H9 (cell line): ENCODE measurements around the gene TSR2. TPM values are rescaled to one million over a fixed set of nuclear protein-coding genes. Genes with fewer than 3 reads are reported as not detected.

ENCODE experiments used
- DNase-seq: peaks from one replicate; pipeline ENCODE4 v3.0.0-alpha.2; 2017
- H2AFZ ChIP-seq: one replicate; pipeline ENCODE4 v1.6.1; 2013; ENCODE audit warnings: mild to moderate bottlenecking, low read length, control low read depth, moderate library complexity
- H2AK5ac ChIP-seq: 2 replicates; pipeline ENCODE4 v1.6.1; 2013; ENCODE audit warnings: low read length, control low read depth, mixed read lengths; ENCODE audit not compliant: insufficient read length
- H2BK120ac ChIP-seq: one replicate; pipeline ENCODE4 v1.6.1; 2013; ENCODE audit warnings: low read depth, mild to moderate bottlenecking, low read length, control low read depth, inconsistent platforms; ENCODE audit not compliant: poor library complexity, severe bottlenecking
- H2BK12ac ChIP-seq: 2 replicates; pipeline ENCODE4 v1.6.1; 2013; ENCODE audit warnings: low read length, control low read depth, mixed read lengths, low read depth; ENCODE audit not compliant: insufficient read length
- H2BK15ac ChIP-seq: 2 replicates; pipeline ENCODE4 v1.6.1; 2013; ENCODE audit warnings: low read depth, low read length, control low read depth
- H2BK20ac ChIP-seq: one replicate; pipeline ENCODE4 v1.6.1; 2013; ENCODE audit warnings: low read depth, mild to moderate bottlenecking, low read length, control low read depth, inconsistent platforms; ENCODE audit not compliant: poor library complexity, severe bottlenecking
- H2BK5ac ChIP-seq: 2 replicates; pipeline ENCODE4 v1.6.1; 2013; ENCODE audit warnings: low read length, control low read depth, mixed read lengths; ENCODE audit not compliant: insufficient read length
- H3K14ac ChIP-seq: 2 replicates; pipeline ENCODE4 v1.6.1; 2013; ENCODE audit warnings: low read length, control low read depth; ENCODE audit not compliant: insufficient read depth
- H3K18ac ChIP-seq: 2 replicates; pipeline ENCODE4 v1.6.1; 2013; ENCODE audit warnings: low read depth, mild to moderate bottlenecking, mixed read lengths, low read length, control low read depth; ENCODE audit not compliant: insufficient read length
- H3K23ac ChIP-seq: 2 replicates; pipeline ENCODE4 v1.6.1; 2013; ENCODE audit warnings: low read length, control low read depth, mixed read lengths, low read depth; ENCODE audit not compliant: insufficient read length
- H3K23me2 ChIP-seq: 2 replicates; pipeline ENCODE4 v1.6.1; 2013; ENCODE audit warnings: low read depth, mild to moderate bottlenecking, mixed read lengths, low read length, control low read depth; ENCODE audit not compliant: insufficient read length, poor library complexity, severe bottlenecking
- H3K27ac ChIP-seq: 2 replicates; pipeline ENCODE4 v1.5.1; 2013; ENCODE audit warnings: low read length, control low read depth, mixed read lengths, low read depth; ENCODE audit not compliant: insufficient read length
- H3K27me3 ChIP-seq: 2 replicates; pipeline ENCODE4 v1.6.1; 2013; ENCODE audit warnings: low read length, control low read depth, inconsistent platforms; ENCODE audit not compliant: insufficient read depth
- H3K4ac ChIP-seq: 2 replicates; pipeline ENCODE4 v1.6.1; 2013; ENCODE audit warnings: low read depth, mild to moderate bottlenecking, control low read depth, inconsistent platforms, low read length, moderate library complexity
- H3K4me1 ChIP-seq: 2 replicates; pipeline ENCODE4 v1.6.1; 2013; ENCODE audit warnings: low read length, control low read depth, inconsistent platforms; ENCODE audit not compliant: insufficient read depth
- H3K4me2 ChIP-seq: 2 replicates; pipeline ENCODE4 v1.6.1; 2013; ENCODE audit warnings: low read length, control low read depth, mixed read lengths; ENCODE audit not compliant: insufficient read length, insufficient read depth
- H3K56ac ChIP-seq: 2 replicates; pipeline ENCODE4 v1.6.1; 2013; ENCODE audit warnings: low read depth, mild to moderate bottlenecking, mixed read lengths, low read length, control low read depth; ENCODE audit not compliant: insufficient read length
- H3K79me1 ChIP-seq: 2 replicates; pipeline ENCODE4 v1.6.1; 2013; ENCODE audit warnings: low read depth, mild to moderate bottlenecking, moderate library complexity, low read length, control low read depth, inconsistent platforms; ENCODE audit not compliant: insufficient read depth, poor library complexity, severe bottlenecking
- H3K79me2 ChIP-seq: 2 replicates; pipeline ENCODE4 v1.6.1; 2013; ENCODE audit warnings: low read length, control low read depth, inconsistent platforms; ENCODE audit not compliant: insufficient read depth
- H3K9ac ChIP-seq: 2 replicates; pipeline ENCODE4 v1.6.1; 2013; ENCODE audit warnings: low read length, control low read depth, mixed read lengths; ENCODE audit not compliant: insufficient read length; ENCODE audit errors: extremely low read depth
- H3K9me3 ChIP-seq: one replicate; pipeline ENCODE4 v1.6.1; 2013; ENCODE audit warnings: low read depth, low read length, inconsistent platforms; ENCODE audit not compliant: control insufficient read depth
- H3T11ph ChIP-seq: one replicate; pipeline ENCODE4 v1.6.1; 2013; ENCODE audit warnings: mild to moderate bottlenecking, low read length, control low read depth, inconsistent platforms
- H4K20me1 ChIP-seq: one replicate; pipeline ENCODE4 v1.6.1; 2013; ENCODE audit not compliant: control insufficient read depth, insufficient read length, insufficient read depth
- H4K5ac ChIP-seq: 2 replicates; pipeline ENCODE4 v1.6.1; 2013; ENCODE audit warnings: low read depth, mild to moderate bottlenecking, mixed read lengths, low read length, control low read depth; ENCODE audit not compliant: insufficient read length
- H4K8ac ChIP-seq: replicated peaks from 2 replicates; pipeline ENCODE4 v1.6.1; 2013; ENCODE audit warnings: low read length, control low read depth, mixed read lengths, low read depth; ENCODE audit not compliant: insufficient read length
- H4K91ac ChIP-seq: 2 replicates; pipeline ENCODE4 v1.6.1; 2013; ENCODE audit warnings: low read depth, mild to moderate bottlenecking, moderate library complexity, mixed read lengths, low read length, control low read depth; ENCODE audit not compliant: insufficient read length
- H3K27ac Mint-ChIP-seq, 3 experiments: 2 replicates in 2 of 3; 3 replicates in 1 of 3; pipeline ENCODE4 v1.8.0; 2020 to 2021; ENCODE audit warnings: mixed read lengths in 3 of 3, mild to moderate bottlenecking in 1 of 3, moderate library complexity in 1 of 3
- H3K27me3 Mint-ChIP-seq: 2 replicates; pipeline ENCODE4 v1.8.0; 2021; ENCODE audit warnings: low read depth, mild to moderate bottlenecking, moderate library complexity, mixed read lengths
- H3K36me3 Mint-ChIP-seq, 3 experiments: 2 replicates in 2 of 3; 3 replicates in 1 of 3; pipeline ENCODE4 v1.8.0; 2020 to 2021; ENCODE audit warnings: low read depth in 3 of 3, mixed read lengths in 3 of 3; ENCODE audit not compliant: insufficient read depth in 1 of 3
- H3K4me1 Mint-ChIP-seq, 2 experiments: 2 replicates each; pipeline ENCODE4 v1.8.0; 2020; ENCODE audit warnings: mixed read lengths in 2 of 2
- H3K4me3 Mint-ChIP-seq, 2 experiments: 2 replicates in 1 of 2; 3 replicates in 1 of 2; pipeline ENCODE4 v1.8.0; 2020 to 2021; ENCODE audit warnings: mild to moderate bottlenecking in 2 of 2, mixed read lengths in 2 of 2, moderate library complexity in 1 of 2
- H3K9me3 Mint-ChIP-seq, 2 experiments: 2 replicates in 1 of 2; 3 replicates in 1 of 2; pipeline ENCODE4 v1.8.0; 2020; ENCODE audit warnings: mild to moderate bottlenecking in 2 of 2, mixed read lengths in 2 of 2, moderate library complexity in 1 of 2
- WGBS: extraction: QIAGEN DNeasy Blood & Tissue Kit; methylation state at CpG from one replicate; pipeline ENCODE4 v1.1.7; 2013; ENCODE audit warnings: missing lambda C conversion rate, low lambda C conversion rate, mixed read lengths; ENCODE audit not compliant: insufficient read length; ENCODE audit errors: extremely low coverage; 5-methylcytosine and 5-hydroxymethylcytosine counted together
- total RNA-seq: library from RNA; stranded (reverse); gene quantifications from 2 replicates; pipeline ENCODE4 v1.2.1, GENCODE V29; 2021
- TF ChIP-seq, protein P1 (sequence below): fragments of 200-600 bp; sonication (generic); conservative IDR thresholded peaks from 3 replicates; pipeline ENCODE4 v1.8.0; 2021; ENCODE audit warnings: antibody characterized with exemption, mild to moderate bottlenecking

The TSR2 gene
- total RNA-seq, 1 experiment from 2014 or later = 51.7 TPM

DNA sequence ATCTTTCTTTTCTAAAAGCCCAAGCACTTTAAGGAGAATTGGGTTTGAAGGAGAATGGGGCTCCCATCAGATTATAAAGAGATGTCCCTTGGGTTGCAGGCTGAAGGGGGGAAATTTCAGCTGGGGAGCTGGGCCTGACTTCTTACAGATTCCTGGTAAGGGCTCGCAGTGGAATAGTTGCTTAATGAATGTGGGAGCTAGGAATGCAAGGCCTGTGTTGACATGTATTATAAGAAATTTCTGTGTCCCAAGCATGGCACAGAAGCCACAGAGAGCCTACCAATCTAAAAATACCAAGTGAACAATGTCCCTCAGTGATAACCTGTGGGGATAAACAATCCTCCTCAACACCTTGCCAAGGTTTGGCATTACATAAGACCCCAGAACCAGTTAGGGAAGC lies 43.1 kb upstream of the TSR2 start:
- H3T11ph ChIP-seq = no peak overlapping the region
- no peak overlapping the region for H3K18ac ChIP-seq
- no peak overlapping the region for H2BK20ac ChIP-seq
- no peak overlapping the region for H2AFZ ChIP-seq
- H3K9me3 Mint-ChIP-seq = peaks cover 59 to 72% of the 10 kb centered on the region in 2 experiments
- no peak overlapping the region for H3K27ac Mint-ChIP-seq
- H3K27ac ChIP-seq = no peak overlapping the region
- H4K8ac ChIP-seq = no peak overlapping the region
- peaks cover 6% of the 10 kb centered on the region for H3K9me3 ChIP-seq
- H3K27me3 ChIP-seq = no peaks in the 10 kb centered on the region
- H3K36me3 Mint-ChIP-seq = peaks cover 0 to 2% (median 0%) of the 10 kb centered on the region in 3 experiments; a peak in 4 of 7 replicates
- no peak overlapping the region for H4K91ac ChIP-seq
- H2BK120ac ChIP-seq = no peak overlapping the region
- no peak for DNase-seq
- no peak overlapping the region for H3K14ac ChIP-seq
- peaks cover 8% of the 10 kb centered on the region in 2 experiments; a peak in 3 of 4 replicates for H3K4me1 Mint-ChIP-seq
- H3K4ac ChIP-seq = no peak overlapping the region
- H2BK5ac ChIP-seq = no peak overlapping the region
- TF ChIP-seq, protein P1, sequence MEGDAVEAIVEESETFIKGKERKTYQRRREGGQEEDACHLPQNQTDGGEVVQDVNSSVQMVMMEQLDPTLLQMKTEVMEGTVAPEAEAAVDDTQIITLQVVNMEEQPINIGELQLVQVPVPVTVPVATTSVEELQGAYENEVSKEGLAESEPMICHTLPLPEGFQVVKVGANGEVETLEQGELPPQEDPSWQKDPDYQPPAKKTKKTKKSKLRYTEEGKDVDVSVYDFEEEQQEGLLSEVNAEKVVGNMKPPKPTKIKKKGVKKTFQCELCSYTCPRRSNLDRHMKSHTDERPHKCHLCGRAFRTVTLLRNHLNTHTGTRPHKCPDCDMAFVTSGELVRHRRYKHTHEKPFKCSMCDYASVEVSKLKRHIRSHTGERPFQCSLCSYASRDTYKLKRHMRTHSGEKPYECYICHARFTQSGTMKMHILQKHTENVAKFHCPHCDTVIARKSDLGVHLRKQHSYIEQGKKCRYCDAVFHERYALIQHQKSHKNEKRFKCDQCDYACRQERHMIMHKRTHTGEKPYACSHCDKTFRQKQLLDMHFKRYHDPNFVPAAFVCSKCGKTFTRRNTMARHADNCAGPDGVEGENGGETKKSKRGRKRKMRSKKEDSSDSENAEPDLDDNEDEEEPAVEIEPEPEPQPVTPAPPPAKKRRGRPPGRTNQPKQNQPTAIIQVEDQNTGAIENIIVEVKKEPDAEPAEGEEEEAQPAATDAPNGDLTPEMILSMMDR = no peak
- no peak overlapping the region for H2BK12ac ChIP-seq
- H2BK15ac ChIP-seq = no peak overlapping the region
- no peaks in the 10 kb centered on the region for H3K23me2 ChIP-seq
- no peaks in the 10 kb centered on the region for H3K79me2 ChIP-seq
- H3K27me3 Mint-ChIP-seq = peaks cover 1% of the 10 kb centered on the region; the same call in 1 of the 2 replicates
- no peaks in the 10 kb centered on the region for H3K79me1 ChIP-seq
- no peak overlapping the region for H2AK5ac ChIP-seq
- no peak overlapping the region for H4K5ac ChIP-seq
- H3K56ac ChIP-seq = no peak overlapping the region
- WGBS = no CpG with 5 or more reads among the region's 1 CpG
- H4K20me1 ChIP-seq = no peaks in the 10 kb centered on the region
- H3K4me3 Mint-ChIP-seq = no peak overlapping the region
- no peak overlapping the region for H3K4me2 ChIP-seq
- H3K23ac ChIP-seq = no peak overlapping the region
- H3K4me1 ChIP-seq = no peaks in the 10 kb centered on the region
- no peak overlapping the region for H3K9ac ChIP-seq
